Activated gamma-delta T cell (primary cell): ENCODE measurements around the gene FAM240B.

Source experiments
- DNase-seq: peaks from one replicate; lab custom pipeline; 2025; lab: John Stamatoyannopoulos, UW
- total RNA-seq, 2 donors: gene quantifications; one replicate each; lab custom pipeline; 2026; lab: John Stamatoyannopoulos, UW

The FAM240B gene
- 0 reads per million in 2 donors for total RNA-seq

- DNase-seq: no peak
Measured at GRCh38 chr9:38720083-38720745, at the start of gene FAM240B. TSS of gene FAM240B (minus strand) at chr9:38720133. CDS start at chr9:38703999, 16,134 bp downstream.

GRCh38 chr9:38768351-38768761 lies 48.4 kb upstream of the FAM240B start:
- no peak for DNase-seq

DNA sequence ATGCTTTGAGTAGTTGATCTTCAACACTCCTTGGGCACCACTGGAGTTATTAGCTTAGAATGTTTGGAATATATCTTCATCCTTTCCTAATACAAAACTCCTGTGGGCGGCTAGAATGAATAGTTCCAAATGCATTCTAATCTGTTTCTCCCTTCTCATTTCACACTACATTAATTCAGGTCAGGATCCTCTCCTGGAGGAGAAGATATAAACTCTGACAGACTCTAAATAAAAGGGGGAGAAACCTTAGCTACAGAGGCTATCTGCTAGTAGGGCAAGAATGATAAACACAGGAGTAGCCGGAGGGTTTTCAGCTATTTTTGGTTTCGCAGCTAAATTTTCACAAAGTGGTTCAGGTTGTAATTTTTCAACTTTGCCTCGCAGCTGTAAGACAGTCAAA lies 45.2 kb upstream of the FAM240B start:
- DNase-seq: no peak

DNA sequence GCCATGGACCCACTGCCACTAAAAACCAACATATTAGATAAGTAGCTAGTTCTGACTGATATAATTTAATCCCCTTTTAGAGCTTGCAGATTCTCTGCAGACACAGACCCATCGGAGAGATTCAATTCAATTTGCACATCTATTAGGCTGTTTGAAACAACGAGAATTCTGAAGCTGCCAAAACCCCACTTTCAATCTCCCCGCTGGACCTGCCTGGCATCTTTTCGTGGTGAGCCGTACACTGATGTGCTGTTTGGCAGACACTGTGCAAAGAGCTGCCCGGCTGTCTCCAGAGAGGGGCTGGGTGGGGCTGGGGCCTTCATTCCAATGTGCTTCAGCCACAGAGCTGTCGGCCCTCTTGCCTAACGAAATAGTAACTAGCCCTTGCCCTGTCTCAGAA lies 42.1 kb upstream of the FAM240B start:
- DNase-seq: no peak

GRCh38 chr9:38761339-38761738 lies 41.4 kb upstream of the FAM240B start:
- DNase-seq: no peak

- no peak for DNase-seq
Measured at GRCh38 chr9:38756702-38757101, 36.8 kb upstream of the FAM240B start.

DNA sequence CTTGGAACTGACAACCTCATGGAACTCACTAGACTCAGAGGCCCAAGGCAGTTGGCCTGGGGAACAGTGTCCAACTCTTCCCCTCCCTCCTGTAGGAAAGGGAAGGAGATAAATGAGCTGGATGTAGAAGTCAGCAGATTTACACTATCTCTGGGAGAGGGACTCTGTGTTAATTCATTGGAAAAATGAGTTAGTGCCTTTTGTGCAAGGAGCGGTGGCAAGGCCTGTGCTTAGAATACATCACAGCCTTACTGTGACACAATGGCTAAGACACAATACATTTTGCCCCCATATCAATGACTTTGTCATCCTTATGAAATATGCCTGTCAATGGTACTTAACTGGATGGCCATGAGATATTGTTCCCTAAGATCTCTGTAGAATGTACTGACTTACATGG lies 28.0 kb upstream of the FAM240B start:
- DNase-seq: no peak

DNA sequence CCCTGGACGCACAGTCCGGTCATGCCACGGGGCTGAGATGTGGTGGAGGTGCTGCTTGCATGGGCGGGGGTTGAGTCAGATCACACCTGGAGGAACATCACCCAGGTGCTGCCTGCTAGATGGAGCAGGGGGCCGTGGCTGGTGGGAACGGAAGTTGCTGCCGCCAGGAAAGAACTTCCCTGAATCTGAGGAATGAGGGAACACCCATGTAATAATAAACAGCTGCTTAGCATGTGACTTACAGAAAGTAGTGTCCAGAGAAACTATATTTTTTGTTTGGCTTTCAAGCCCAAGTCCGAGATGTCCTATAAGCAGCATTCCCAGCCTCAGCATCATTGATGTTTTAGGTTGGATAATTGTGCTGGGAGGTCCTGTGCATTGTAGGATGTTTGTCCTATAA lies 27.1 kb upstream of the FAM240B start:
- DNase-seq: no peak

DNA sequence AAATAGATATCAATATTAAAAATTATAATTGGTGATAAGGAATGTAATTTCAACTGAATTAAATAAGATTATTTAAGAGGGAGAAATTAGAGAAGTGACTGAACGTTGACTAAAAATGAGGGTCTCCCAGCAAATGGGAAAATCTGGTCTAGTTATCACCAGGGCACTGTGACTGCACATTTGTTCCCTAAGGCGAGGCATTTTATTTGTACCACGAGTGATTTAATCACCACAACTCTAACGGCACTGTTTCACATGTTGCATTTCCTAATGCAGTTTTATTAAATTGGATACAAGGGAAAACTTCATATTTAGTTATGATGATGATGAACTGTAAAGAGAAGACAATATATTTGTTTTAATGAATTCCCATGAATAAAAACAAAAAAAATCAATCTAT lies 26.4 kb upstream of the FAM240B start:
- no peak for DNase-seq

DNA sequence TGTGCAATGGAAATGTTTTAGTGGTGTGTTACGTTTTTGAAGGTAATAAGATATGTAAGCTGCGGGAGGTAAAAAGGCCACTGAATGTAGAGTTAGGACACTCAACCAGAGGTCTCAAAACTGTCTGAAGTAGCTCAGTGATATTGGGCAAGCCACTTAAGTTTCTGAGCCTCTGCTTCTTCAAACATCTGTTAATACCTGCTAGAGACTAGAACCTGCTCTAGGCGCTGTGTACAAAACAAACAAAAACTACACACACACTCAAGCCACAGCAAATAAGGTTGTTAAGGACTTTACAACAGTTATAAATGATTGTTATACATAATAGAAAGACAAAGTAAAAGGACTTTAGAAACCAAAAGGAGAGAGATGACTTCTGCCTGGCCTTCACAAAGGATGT lies 24.6 kb upstream of the FAM240B start:
- no peak for DNase-seq

GRCh38 chr9:38737246-38737645 lies 17.3 kb upstream of the FAM240B start:
- DNase-seq: no peak

DNA sequence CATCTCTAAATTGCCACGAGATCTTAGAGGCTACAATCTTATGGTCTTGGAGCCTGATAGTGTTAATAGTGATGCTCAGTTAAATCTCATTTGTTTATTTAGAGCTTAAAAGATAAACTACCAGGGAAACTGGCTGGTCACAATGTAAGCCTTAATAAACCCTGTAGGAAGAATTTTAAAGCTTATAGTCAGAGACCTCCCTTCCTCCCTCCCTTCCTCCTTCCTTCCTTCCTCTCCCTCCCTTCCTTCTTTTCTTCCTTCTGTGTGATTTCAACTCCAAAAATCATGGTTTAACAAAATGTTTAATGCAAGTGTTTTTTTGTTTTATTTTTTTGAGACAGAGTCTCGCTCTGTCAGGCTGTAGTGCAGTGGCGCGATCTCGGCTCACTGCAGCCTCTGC lies 14.9 kb upstream of the FAM240B start:
- no peak for DNase-seq

DNA sequence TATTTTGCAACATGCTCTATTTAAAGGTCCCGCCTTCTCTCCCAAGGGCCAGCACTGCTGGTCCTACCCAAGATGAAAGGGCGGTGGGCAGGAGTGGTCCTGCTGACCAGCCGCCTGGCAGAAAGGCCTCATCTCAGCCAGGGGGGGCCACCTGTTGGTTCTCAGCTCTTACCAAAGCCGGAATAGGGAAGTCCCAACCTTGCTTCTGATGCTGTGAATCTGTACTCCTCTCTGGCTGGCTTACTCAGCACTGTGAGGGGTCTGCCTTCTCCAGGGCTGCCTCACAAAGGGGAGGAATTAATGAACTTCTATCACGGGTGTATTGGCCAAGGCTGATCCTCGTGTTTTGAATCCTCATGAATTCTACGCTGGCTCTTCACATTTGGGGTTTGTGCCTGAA lies 13.6 kb upstream of the FAM240B start:
- DNase-seq: no peak

DNA sequence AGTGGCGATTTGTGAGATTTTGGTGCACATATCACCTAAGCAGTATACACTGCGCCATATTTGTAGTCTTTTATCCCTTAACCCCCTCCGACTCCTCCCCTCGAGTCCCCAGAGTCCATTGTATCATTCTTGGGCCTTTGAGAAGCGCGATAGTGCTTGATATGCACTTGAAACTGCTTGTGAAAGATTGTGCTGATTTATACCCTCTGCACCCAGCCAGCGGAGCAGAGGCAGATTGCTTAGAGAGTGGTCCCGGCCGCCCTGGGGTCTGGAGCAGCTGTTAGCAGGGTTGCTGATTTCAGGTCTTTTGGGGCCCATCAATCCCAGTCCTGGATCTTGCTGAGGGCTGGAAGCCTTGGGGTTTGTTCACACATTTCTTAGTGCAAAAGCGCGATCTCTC lies 13.0 kb upstream of the FAM240B start:
- DNase-seq: no peak

GRCh38 chr9:38727497-38728001 lies 7.6 kb upstream of the FAM240B start:
- no peak for DNase-seq

GRCh38 chr9:38724754-38725153 lies 4.8 kb upstream of the FAM240B start:
- DNase-seq: no peak

DNA sequence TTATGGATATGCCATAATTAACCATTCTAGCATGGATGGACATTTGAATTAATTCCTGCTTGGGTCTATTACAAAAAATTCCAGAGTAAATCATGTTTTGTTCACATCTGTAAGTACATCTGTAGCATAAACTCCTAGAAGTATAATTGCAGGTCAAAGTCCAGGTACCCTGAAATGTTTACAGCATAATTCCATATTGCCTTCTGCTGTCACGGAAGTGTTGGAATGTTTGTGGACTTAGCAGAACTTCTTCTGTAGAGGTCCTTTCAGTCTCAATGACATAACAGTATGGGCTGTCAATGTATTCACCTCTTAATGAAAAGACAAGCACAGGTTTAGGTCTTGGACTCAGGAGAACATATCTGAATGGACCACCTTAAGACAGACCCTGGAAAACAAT lies 1.8 kb downstream of the FAM240B start:
- no peak for DNase-seq

GRCh38 chr9:38715684-38716083 lies 4.2 kb downstream of the FAM240B start:
- DNase-seq: no peak

DNA sequence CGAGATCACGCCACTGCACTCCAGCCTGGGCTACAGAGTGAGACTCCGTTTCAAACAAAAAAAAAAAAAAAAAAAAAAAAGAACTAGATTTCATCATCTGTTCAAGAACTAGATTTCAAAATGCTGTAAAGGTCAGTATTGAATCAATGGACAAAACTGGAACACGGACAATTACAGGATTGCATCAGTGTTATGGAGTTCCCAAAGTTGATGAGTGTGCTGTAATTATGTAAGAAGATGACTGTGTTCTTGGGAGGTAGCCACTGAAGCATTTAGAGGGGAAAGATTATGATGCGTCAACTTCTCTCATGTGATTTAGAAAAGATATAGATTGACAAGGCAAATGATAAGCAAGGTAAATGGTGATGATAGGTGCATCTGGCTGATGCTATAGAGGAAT lies 6.5 kb downstream of the FAM240B start:
- DNase-seq: no peak

DNA sequence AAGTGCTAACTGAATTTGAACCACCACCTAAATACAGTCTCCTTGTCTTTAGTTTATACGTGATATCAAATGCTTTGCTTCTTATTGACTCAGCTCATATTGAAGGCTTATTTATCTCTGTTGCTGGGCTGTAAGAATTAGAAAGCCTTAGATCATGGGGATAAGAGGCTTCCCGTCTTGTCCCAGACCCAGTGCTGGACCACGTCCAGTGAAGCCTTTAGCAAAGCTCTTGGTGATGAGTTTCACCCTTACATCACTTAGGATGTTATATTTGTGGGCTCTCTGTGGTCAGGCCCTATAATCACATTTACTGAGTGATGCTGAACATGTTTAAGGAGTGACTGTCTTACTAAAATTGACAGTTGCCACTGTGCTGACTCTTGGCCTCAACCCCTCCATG lies 11.2 kb downstream of the FAM240B start:
- no peak for DNase-seq

GRCh38 chr9:38707885-38708637 lies 11.9 kb downstream of the FAM240B start:
- DNase-seq: no peak

DNA sequence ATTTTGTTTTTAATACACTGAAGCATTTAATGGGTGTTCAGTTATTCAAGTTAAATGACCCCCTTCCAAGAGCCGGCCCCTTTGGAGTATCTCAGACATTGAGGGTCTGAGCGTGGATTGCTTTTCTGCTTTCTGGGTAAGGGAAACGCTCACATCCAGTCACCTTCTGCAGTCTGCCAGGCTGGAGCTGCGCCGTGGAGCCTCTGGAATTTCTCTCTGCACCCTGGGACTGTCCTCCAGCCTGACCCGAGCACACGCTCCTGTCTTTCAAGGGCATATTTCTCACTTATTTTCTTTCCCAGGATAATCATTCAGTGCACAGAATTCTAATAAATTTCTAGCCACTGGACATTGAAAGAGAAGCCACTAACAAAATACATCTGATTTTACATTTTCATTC lies 13.4 kb downstream of the FAM240B start:
- no peak for DNase-seq

GRCh38 chr9:38705917-38706316 lies 14.0 kb downstream of the FAM240B start:
- DNase-seq: no peak
